HG03521 (cell line): Measurements from ENCODE around the gene CRYGN.

Experiments used
- ATAC-seq: cut with Tn5 transposase; IDR thresholded peaks from one replicate; pipeline ENCODE4 v1.9.1; 2021; ENCODE audit warnings: mild to moderate bottlenecking, moderate library complexity; ENCODE audit not compliant: unreplicated experiment

CRYGN gene

DNA sequence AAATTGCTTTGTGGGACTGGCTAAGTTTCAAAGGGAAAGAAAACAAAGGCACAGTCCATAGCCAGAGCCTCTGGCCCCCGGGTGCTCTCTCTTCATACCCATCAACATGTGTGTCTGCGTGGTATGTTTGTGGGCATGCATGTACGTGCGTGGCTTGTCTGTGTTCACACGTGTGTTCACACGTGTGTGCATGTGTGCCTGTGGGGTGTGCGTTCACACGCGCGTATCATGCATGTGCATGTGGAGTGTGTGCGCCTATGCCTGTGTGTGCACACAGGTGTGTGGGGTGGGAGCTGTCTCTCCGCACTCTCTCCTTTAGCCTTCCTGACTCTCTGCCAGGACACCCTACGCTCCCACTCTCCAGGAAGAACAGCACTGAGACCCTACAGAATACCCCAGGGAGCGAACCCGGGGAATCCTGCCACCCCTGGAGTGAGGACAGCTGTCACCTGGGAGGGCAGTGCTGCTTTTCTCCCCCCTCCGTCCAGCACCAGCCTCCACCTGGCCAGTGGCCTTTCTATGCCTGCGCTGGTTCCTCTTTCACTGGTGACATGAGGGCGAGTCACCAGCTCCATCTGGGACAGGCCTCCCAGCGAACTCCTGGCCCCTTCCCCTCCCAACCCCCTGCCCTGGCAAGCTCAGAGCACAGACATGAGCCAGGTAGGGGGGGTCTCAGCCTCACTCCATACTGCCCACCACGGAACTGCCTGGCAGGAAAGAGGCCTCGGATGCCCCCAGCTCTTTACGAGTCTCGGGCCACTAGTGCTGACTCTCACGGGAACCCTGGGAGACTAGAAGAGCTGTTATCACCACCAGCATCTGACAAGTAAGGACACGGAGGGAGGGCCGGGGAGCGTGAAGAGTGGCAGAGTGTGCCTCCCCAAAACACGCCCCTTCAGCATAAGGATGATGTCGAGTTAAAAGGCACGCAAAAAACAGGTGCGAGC is 46.6 kb downstream of the CRYGN start:
- ATAC-seq: no peak

DNA sequence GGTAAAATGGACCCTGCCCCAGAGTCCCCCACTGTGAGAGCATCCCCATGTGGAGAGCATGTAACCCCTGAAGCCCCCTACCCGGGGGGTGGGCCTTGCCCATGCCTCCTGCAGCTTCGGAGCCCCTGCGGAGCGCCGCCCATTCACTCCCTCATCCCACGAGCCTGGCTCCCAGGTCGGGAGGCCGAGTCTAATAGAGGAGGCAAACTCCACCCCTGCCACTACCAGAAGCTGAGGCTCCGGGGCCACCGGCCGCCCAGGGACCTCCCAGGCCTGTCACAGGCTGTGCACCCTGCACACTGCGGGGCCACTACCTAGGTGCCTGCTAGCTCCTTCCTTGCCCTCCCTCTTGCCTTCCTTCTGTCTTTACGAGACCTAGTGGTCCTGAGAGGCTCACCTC is 47.5 kb downstream of the CRYGN start:
- no peak for ATAC-seq

- ATAC-seq: no peak
Observed at GRCh38 chr7:151392002-151392401, 47.9 kb downstream of the CRYGN start.

DNA sequence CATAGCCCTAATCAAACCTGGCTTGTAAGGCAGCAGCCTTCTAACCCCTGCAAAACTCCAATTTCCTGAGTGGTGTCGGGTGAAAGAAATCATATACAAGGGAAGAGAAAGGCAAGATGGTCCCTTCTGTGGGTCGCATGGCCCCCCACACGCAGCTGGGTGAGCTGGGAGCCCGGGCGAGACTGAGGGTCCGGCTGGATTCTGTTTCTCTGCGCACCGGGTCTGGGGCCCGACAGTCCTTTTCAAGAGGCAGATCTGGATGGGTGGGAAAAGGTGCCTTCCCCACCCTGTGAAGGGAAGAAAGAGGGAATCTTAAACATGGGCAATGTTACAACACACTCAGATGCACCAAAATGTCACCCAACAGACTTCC is 48.6 kb downstream of the CRYGN start:
- no peak for ATAC-seq

GRCh38 chr7:151390598-151391357 is 49.2 kb downstream of the CRYGN start:
- no peak for ATAC-seq

- no peak for ATAC-seq
Observed at GRCh38 chr7:151389768-151390597, 50.0 kb downstream of the CRYGN start.

DNA sequence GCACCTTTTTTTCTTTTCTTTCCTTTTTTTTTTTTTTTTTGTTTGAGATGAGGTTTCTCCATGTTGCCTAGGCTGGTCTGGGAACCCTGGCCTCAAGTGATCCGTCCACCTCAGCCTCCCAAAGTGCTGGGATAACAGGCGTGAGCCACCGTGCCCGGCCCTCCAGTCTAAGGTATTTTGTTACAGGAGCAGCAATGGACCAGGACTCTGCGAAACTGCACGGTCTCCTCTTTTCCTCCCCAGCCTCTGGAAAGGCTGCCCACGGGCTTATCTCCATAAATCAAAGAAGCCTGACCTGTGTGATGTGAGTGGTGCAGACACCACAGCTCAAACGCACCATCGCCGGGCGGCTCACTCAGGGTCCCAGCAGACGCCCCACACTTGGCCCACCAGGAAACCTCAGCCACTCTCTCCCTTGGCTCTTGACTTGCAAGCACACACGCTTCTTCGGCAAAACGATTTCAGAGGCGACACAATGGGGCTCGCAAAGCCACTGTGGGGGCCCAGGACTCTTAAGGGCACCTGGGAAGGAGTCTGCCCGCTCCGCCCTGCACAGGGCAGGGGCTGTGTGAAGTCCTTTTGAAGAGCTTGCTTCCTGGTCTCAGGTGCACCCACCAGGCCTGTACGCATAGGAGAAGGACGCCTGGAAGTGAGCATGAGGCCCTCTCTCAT is 50.7 kb downstream of the CRYGN start:
- no peak for ATAC-seq

GRCh38 chr7:151388430-151388829 is 51.5 kb downstream of the CRYGN start:
- ATAC-seq: no peak

DNA sequence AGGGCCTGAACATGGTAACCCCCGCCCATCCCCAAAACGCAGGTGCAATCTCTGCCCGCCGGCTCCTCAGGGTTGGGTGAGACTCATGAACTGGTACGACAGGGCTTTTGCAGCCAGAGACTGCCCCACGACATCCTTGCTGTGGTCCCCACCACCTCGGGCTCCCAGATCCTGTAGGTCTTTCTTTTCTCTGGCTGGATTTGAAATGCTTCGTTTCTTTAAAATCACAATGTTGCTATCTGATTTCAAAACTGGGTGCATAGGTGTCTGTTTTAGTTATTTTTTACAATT is 52.0 kb downstream of the CRYGN start:
- ATAC-seq: no peak

DNA sequence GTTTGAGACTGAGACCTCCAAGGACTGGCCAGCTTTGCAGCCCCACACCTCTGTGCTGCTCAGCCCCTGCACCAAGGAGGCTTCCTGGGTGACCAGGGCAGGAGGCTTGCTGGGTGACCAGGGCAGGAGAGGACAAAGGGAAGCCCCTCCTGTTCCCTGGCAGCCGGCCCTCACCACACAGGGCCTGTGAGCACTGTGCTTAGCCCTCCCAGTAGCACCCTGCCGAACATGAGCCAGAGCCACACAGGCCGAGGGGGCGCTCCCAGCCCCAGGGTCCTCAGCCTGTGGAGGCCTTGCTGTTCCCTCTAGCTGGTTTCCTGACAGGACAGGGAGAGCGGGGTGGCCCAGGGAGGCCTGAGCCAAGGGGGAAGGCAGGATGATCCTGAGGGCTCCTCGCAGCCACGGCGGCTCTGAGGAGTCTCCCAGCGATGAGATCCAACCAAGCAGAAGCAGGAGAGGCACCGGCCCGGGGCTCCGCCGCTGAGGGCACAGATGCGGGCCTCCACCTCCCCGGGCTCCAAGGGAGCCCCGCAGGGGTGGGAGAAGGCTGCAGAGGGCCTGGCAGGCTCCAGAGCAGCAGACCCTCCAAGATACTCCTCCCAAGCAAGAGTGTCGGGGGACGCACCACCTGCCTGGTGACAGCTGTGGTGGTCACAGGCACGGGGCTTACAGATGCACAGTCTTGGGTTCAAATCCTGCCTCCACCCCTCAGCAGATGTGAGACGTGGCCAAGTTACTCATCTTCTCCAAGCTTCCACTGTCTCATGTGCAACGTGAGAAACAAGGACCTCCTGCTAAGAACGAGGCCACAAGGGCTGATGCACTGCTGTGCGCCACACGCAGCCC is 52.6 kb downstream of the CRYGN start:
- no peak for ATAC-seq

GRCh38 chr7:151386301-151387160 is 53.4 kb downstream of the CRYGN start:
- ATAC-seq: no peak

- no peak for ATAC-seq
Observed at GRCh38 chr7:151385626-151386300, 54.2 kb downstream of the CRYGN start.

- no peak for ATAC-seq
Observed at GRCh38 chr7:151384776-151385625, 54.9 kb downstream of the CRYGN start.

- ATAC-seq: no peak
Observed at GRCh38 chr7:151384352-151384697, 55.6 kb downstream of the CRYGN start.

- ATAC-seq: no peak
Observed at GRCh38 chr7:151383638-151384351, 56.1 kb downstream of the CRYGN start.

- no peak for ATAC-seq
Observed at GRCh38 chr7:151382079-151382885, 57.7 kb downstream of the CRYGN start.
